SK-N-MC (cell line): ENCODE data around the gene CCDC27.

Experiments
- EZH2 ChIP-seq: fragments of 200-600 bp; sonication (generic); IDR thresholded peaks from one replicate; pipeline ENCODE4 v1.6.1; 2017; ENCODE audit warnings: antibody characterized with exemption
- POLR2AphosphoS5 ChIP-seq: IDR thresholded peaks from 2 replicates; pipeline ENCODE4 v1.6.1; 2012; ENCODE audit warnings: mild to moderate bottlenecking, low read depth, low read length, borderline replicate concordance

DNA sequence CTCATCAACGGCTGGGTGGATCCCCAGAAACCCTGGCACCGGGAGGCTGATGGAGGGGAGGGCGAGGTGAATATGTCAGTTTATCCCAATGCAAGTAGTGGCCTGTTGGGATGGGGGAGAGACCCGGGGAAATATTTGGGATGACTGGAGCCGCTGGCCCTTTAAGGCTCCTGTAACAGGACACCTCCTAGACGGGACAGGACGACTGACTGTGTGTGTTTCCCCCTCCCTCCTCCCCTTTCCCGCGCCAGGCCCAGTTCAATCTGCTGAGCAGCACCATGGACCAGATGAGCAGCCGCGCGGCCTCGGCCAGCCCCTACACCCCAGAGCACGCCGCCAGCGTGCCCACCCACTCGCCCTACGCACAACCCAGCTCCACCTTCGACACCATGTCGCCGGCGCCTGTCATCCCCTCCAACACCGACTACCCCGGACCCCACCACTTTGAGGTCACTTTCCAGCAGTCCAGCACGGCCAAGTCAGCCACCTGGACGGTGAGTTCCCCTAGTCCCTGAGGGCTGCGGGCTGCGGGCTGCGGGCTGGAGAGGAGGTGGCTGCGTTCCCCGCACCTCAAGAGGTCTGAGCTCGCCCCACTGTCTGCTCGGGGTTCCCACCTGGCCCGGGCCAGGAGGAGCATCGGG is 44.8 kb upstream of the CCDC27 start:
- TF ChIP-seq POLR2AphosphoS5 (no peak), EZH2 (no peak)
